ENCODE measurements around the gene ATP8B4.

Gene ATP8B4

DNA sequence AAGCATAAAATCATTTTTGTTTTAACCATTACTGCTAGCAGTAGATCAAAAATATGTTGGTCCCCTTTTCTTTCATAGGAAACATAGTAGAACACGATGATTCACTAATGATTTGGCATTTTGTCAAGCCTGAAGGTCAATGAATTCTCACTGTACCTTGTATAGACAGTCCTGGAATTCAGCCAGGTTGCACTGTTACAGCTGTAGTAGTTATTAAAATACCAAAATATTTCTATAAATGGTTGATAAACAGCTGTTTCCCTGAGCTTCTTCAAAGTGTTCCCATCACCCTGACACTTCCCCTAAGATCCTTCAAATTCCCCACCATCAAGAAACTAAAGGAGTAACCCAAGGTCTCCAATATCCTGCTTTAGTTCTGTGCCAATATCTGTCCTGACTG, 200.9 kb downstream of the ATP8B4 start:
- no peak for DNase-seq

DNA sequence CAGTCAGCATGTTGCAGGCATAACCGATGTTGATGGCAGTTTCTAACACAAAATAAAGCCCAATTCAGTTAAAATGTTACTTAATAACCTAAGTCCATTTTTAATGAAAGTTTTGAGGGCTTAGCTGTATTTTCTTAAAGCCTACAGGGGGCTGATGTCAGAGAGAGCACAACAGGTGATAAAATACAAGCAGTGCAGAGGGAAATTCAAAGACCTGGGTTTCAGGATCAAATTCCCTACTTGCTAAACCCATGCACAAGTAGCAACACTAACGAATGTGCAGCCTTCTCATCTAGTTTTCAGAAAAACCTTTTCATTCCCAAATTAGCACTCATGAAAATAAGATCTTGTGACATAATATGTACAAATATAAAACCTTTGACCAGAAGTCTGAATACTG, 202.0 kb downstream of the ATP8B4 start:
- DNase-seq: no peak

DNA sequence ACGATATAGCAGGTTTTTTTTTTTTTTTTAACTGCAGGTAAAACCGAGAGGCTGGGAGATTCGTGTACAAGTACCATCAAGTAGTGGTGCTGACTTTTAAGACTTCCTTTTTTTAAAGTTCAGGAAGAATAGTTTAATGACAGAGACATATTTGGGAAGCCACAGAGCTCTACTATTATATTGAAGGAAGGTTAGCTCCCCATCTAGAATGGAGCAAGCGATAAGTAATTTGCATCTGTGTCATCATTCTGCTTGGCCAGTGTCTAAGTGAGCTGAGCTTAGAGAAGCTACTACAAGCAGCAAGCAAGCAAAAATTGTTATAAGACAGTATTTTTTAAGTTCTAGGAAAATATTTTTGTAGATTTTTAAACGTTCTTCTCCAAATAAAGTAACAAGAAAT, 203.2 kb downstream of the ATP8B4 start:
- no peak for DNase-seq

DNA sequence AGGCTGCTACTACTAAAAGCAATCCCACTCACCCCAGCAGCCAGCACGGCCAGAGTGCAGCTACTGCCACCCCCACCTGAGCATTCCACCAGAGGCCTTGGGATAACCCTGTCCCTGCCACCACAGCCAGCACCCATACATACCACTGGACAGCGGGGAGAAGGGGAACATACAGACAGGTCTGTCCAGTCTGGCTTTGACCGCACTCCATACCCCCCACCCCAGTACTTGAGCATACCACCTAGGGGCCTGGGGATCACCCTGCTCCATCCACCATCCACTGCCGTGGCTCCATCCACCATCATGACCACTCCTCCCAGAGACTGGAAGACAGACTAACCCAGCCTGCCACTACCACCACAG, 210.1 kb downstream of the ATP8B4 start:
- DNase-seq: no peak

DNA sequence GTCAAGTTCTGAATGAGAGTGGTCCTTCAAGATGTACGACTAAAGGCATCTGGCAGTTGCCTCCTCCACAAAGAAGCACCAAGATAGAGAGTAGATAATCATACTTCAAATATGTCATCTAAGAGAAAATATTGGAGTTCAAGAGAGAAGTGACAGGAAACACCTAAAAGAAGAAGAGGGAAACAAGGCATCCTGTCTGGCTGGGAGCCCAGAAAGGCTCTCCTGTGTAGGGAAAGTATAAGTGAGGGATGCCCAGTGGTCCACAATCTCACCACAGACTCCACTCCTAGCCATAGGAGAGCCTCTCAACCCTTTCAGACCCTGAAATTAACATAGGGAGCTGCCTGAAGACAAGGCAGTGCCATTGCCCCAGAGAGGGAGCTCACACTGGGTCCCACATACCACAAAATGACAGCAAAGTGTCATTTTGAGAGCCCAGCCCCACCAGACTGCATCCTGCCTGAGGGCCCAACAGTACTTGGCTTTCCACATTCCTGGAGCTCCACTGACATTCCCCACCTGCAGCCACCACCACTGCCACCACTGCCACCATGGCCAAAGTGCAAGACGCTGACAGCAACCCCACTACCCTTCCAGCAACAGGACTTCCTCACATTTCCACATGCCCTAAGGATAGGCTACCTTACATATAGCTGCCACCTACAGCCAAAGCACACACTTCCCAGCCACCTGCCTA, 210.6 kb downstream of the ATP8B4 start:
- DNase-seq: no peak

DNA sequence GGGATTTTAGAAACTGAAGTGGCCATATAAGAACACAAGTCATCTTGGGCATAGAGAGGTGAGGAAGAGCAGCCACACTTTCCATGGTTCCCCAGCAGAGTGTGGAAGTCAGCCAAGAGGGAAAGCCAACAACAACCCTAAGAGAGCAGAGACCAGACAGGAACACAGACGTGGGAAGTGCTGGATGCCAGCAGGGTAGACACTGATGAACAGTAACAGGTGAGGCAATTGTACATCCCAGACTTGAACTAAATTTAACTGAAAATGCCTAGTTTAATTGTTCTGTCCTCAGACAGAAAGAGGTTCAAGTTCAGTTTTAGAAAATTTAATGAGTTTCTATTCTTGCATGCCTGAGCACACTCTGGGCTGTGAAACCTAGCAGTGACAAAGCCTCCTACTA, 212.1 kb downstream of the ATP8B4 start:
- DNase-seq: no peak

DNA sequence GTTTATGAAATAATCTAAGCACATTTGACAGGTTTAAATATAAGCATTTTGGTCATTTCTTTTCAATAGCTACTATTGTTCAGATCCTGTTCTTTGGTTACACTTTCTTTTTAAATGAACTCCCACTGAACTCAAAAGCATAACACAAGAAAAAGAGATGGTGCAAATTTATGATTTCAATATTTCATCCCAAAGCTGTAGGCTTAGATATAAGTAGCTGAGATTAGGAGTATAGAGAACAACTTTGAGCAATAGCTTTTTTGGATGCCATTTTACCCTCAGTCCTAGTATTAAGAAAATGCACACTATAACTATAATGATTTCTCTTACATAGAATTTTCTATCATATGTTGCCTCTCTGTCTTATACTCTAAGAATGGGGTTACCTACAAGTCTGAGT, 213.8 kb downstream of the ATP8B4 start:
- DNase-seq: no peak

DNA sequence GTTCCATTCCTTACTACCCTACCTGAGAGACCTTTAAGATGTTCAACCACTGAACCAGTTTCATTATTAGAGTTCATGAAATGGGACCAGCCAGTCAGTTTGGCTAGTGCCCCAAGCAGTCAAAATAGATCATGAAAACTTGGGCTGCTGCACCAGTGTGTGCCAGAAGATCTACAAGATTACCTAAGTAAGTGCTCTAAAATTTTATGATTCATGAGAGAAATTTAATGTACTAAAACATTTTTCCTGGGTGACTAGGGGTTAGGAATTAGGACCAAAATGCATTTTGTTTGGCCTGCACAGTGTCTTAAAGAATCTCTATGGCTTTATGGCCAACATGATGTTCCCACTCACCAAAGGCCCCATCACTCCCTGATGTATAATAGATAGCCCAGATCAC, 214.7 kb downstream of the ATP8B4 start:
- no peak for DNase-seq

DNA sequence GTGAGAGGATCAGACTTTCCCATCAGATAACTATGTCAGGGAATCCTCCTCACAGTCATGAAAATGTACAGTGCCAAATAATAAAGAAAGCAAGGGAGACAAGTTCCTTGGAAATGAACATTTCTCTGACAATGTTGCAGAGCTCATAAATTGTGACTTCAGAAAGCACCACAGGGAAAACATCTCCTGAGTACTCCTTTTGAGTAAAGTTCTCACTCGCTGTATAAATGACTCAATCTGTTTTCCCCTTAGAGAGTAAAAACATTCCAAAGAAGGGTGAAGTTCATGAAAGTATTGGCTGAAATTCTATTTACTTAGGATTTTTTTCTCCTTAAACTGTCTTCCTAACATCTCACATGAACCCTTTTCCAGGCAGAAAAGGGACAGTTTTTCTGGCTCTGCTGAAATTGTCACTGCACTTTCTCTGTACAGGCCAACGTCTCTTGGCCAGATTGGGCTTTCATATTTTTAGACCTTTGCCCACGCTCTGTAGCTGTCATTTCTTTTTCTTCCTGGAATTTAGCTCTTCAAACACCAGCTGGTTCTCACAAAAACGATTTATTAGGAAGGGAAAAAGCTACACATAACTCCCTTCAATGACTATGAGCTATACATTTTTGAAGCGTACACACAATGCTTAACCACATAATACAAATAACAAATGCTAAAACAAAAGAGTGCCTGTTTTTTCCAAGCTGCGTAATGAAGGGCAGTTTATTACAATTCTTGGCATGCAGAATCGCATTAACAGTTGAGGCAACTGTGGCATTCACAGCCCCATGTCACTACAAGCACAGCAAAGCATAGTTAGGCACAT, 216.1 kb downstream of the ATP8B4 start:
- DNase-seq: no peak

DNA sequence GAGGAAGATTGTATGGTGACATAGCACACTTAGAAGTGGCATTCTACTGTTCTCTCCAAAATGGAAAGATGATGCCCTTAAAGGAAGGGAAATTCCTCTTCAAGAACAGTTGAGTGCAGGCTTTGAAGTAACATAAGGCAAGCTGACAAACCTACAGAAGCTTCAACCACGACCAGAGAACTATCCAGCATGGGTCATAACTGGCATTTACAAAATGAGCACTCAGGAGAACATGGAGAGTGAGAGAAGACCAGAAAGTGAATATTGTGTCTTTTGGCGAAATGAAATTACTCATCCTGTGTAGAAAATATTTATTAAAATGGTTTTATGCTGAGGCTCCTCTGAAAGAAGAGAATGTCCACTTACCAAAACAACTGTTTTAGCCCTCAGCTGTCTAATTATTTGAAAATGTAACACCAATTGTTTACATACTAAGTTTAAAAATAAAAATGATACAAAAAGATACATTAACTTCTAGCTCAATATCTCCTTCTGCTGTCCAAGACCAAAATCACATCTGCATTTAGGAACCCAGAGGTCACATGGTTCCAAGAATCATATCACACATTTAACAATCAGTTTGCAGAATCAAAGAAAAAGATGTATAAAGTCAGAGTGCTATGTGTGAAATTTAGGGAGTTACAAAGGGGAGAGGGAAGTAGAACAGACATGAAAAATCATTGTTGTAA, 216.9 kb downstream of the ATP8B4 start:
- DNase-seq: no peak

DNA sequence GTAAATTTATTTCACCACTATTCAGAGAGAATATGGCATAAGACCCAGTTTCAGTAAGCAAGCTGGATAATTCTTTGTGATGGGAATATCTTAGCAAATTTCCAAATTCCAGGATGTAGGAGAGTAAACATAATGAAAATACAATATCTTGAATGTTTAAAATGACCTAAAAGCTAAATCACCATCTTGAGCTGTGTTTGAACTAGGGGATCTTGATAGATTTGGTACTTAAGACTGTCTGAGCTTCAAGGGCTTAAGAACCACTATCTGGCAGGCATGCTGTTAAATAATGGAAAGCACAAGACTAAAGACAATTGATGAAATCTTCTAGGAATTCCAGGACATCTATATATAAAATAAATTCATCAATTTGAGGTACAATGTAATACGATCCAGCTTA, 217.7 kb downstream of the ATP8B4 start:
- DNase-seq: no peak

DNA sequence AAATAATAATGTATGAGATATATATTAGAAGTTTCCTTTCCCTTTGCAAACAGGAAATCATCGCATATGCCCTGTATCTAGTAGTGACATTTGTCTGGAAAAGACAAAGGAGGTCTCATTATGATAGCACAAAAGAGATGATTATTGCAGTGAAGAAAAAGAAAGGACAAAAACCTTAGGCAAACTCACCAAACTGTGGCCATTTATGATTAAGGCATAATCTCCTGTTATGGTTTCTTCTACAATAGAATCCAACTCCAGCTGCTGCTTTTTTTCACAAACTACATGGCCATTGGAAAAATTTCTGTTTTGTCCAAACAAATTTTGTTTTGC, 218.2 kb downstream of the ATP8B4 start:
- no peak for DNase-seq

DNA sequence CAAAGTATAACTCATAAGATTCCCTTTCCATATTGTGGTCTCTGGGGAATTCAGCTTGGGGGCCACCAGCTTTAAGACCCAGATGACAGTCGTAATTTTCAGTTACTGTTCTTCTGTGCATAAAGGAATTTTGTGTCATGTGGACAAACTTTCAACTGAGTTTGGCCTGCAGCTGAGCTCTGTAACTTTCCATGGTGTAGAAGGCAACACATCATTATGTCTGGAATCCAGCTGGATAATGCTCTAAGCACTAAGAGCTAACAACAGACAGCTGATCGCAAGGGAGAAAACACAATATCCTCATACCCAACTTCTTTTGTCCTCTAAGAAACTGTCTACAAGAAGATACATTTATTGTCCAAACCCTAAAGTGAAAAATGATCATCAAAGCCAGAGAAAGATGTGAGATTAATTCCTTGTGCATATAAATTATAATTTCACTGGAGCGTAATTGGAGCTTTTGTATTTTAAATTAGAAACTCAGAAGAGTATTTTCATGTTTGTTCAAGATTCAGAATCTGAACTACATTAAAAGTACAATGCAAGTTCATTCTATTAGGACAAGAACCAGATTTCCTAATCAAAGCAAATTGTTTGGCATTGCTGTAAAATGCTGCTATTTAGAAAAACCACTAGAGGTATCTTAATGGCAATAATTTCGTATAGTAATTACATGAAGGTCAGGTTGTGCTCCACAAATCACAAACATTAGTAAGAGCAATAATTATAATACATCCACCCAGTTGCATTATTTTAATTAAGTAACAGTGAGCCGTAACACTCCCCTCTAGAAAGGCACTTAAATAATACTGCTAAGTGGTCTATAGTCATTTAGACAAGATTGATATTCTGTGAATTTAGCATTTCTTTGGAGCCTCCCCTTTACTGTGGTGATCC, 218.8 kb downstream of the ATP8B4 start:
- no peak for DNase-seq

DNA sequence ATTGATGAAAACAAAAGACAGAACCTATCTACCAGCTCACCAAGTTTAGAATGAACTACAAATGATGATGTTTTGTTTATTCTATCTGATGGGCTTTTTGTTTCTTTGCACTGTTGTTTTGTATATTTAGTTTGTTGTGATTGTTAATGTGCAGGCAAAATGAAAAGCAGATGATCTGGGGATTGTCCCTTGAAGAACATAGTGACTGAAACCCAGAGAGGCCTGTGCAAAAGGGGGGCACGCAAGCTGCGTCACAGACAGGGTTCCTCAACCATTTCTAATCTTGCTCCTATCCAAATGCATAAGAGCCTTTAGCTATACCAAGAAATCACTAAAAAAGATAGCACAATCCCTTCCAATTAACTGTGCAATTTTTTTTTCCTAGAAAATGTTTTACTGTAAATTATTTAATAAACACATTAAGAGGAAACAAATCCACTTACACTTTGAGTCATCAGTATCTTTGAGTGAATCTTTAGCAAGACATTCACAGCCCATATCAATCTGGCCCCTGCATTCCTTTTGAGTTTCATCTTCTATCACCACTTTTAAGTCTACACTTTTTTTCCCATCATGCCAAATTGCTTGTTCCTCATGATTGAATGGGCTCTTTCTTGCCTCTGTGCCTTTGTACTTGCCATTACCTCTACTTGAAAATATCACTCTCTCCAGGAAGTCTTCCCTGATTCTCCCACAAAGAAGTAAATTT, 220.3 kb downstream of the ATP8B4 start:
- DNase-seq: no peak

DNA sequence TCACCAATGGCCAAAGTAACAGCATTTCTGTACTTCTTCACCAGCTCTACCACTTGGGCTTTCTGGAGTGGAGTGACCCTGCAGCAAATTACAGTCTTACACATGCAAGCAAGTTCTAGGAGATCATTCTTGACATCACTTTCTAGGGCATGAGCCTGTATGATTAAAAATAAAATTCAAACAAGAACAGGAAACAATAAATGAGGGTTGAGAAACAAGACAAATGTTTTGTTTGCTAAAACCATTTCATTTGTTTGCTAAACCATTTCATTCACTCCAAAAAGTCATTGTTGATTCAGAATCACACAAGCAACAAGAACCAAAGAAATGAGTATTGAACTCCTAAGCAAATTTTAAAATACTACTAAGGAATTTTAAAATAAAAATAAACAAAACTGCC, 220.9 kb downstream of the ATP8B4 start:
- no peak for DNase-seq

DNA sequence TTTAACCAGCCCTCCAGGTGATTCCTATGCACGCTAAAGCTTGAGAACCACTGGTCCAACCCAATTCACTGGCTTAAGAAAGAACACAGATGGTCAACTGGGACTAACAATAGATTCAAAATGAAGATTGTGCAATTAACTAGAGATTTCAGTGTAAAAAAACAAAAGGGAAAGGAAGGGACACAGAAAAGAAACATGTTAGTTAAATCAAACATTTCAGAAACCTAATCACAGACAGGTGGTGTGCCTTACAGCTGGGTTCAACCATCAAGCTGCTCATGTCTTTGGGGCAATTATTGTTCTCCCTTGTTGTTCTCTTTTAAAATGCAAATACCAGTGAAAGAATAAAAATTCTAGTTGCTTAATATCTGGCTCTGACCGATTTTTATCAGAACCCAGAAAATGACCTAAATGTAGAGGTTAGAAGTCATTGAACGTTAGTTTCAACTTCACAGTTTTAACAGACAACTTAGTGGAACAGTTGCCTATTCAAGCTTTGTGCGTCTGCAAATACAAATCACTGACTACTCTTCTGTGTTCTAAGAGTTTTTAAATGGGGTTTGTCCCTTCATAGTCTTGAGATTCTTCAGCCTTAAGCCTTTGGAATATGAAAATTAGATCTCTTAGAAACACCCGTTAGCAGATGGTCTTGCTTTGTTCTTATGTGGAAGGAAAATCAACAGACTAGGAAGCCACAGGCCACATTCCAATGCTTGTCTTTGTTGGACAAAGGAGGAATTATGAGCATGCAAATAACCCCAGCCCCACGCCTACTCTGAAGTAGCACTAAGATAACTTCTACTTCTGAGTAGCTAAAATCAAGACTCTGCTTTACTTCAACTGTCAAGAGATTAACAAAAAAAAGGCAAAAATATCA, 223.4 kb downstream of the ATP8B4 start:
- no peak for DNase-seq

DNA sequence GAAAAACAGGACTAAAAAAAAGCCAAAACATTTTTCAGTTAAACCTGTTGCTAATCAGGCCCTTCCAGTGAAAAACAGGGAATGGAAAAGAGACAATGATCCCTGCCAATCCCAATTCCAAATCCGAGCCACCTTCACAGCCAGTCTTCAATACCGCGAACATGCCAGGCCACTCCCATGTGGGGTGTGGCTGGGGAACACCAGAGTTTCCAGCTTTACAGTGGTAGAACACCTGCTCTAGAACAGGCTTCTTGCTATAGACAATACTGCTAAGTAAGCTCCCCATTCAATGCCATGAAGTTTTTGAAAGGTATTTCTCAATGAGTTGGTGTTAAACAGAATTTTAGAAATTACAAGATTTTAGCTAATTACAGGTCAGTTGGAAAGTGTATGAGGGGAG, 228.3 kb downstream of the ATP8B4 start:
- DNase-seq: no peak

DNA sequence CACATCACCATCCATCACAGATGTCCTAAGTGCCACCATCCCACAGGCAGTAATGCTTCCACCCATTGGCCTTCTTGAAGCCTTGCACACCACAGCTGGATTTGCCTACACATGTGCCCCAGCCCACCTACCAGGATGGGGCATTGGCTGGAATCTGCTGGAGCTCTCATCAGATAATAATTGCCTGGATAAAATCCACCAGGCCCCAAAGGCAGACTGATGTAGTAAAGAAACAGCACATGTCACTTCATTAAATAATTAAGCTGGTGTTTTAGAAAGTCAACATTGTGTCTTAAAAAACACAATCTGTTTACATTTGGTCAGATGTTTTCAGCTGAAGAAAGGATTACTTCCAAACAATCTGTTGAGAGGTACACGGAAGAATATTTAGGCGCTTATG, 229.5 kb downstream of the ATP8B4 start:
- DNase-seq: no peak

DNA sequence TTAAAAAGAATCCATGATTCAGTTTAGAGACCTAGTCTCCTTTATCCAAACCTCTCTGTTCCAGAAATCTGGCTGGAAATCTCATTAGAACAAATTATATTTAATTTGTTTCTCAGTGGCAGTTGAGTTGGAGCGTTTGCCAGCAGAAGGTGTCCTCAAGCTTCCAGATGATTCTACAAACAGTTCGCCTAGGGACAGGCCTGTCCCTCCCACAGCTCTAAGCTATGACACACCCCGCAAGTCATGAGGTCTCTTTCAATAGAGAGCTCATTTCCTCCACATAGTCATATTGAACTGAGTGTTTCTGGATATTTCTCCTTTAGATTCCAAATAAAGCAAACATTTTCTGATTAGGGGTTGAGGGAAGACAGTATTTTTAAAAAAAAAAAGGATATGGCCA, 230.3 kb downstream of the ATP8B4 start:
- no peak for DNase-seq

DNA sequence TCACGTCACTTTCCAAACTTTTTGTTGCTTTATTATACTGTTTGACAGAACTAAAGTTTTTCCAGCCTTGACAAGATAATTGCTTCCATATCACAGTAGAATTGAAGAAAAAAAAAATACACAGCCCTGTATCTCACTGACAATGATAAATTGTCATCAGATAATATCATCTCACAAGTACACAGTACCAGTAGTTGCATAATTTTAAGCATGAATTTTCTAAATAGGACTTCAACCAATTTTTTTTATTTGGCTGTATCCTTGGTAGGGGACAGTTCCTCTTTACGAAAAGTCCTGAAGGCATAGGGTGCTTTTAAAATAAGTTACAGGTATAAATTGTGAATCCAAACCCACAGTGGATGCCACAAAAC, 230.7 kb downstream of the ATP8B4 start:
- no peak for DNase-seq

DNA sequence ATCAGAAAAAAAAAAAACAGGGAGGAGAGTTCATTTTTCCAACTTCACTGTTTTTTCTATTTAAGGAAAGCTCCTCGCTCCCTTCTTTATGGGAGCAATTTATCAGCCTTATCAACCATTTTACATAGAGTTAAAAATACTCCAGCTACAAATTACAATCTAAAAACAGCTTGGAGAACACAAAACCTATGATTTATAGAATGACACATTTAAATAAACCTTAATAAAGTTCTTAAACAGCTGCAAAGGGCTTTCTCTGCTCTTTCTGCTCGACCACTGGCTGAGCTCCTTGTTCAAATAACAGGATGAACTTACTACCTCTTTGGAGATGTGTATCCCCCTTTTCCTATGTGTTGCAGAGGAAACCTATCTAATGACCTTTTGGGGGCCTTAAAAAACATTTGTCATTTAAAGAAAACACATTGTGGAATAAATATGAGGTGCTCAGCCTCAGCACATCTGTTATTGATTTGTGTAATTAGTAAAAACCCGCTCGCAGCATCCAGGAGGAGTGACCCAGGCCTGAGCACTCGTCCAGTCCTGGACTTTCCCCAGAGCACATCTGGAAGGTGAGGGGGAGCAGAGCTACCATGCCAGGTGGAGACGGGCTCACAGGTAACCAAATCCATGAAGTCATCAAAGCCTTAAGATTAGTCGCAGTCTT, 231.2 kb downstream of the ATP8B4 start:
- DNase-seq: no peak

Data from stimulated activated CD4-positive, alpha-beta T cell treated with anti-CD3 and anti-CD28 coated beads, Interleukin-2, amount 100 ng/mL, for 24 hours (primary cell).